ENCODE measurements around the gene GCK.

- TF ChIP-seq CTCF (IDR thresholded peaks at IDR 0.05; ENCODE audit: poor library complexity) = no peak
- no peak for TF ChIP-seq EZH2 (IDR thresholded peaks at IDR 0.05; ENCODE audit: borderline replicate concordance)
Measured at GRCh38 chr7:44186736-44187135, 2.5 kb downstream of the GCK start.
